Amniotic epithelial cell (primary cell): ENCODE results near the gene GABRB3.

Experiments
- DNase-seq: peaks from one replicate; pipeline ENCODE4 v3.0.0-alpha.2; 2010; ENCODE audit warnings: low read depth

Gene GABRB3

DNA sequence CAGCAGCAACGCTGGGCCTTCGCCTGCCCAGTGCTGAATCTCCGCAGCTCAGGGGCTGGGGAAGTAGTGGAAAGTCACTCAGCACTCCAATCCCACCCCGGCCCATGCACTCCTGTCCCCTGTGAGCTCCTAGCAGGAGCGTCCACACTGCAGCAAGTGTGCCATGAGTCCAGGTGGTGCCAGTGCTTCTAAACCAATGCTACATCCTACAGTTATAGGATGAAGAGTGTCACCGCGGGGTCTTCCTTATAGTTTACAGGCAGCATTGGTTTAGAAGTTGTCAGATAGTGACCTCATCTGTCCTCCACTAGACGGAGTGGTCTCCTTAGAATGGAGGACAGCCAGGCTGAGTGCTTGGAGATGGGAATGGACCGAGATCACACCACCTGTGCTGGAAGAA lies 221.4 kb downstream of the GABRB3 start:
- no peak for DNase-seq

- DNase-seq = no peak
Observed at GRCh38 chr15:26550880-26551279, 222.0 kb downstream of the GABRB3 start.

DNA sequence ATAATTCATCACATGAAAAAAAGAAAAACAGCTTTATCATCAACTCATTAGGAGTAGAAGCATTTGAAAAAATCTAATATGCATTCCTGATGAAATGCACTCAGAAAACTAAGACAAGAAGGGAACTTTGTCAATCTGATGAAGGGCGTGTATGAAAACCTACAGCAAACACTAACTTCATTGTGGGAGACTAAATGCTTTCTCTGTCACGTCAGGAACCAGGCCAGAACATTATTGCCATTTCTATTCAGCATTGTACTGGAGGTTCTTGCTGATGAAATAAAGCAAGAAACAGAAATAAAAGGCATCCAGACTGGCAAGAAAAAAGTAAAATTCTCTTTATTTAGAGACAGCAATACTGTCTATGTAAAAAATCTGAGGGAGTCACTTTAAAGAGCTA lies 235.2 kb downstream of the GABRB3 start:
- DNase-seq = no peak

GRCh38 chr15:26531489-26531888 lies 241.4 kb downstream of the GABRB3 start:
- no peak for DNase-seq

GRCh38 chr15:26525096-26525495 lies 247.8 kb downstream of the GABRB3 start:
- DNase-seq = no peak

DNA sequence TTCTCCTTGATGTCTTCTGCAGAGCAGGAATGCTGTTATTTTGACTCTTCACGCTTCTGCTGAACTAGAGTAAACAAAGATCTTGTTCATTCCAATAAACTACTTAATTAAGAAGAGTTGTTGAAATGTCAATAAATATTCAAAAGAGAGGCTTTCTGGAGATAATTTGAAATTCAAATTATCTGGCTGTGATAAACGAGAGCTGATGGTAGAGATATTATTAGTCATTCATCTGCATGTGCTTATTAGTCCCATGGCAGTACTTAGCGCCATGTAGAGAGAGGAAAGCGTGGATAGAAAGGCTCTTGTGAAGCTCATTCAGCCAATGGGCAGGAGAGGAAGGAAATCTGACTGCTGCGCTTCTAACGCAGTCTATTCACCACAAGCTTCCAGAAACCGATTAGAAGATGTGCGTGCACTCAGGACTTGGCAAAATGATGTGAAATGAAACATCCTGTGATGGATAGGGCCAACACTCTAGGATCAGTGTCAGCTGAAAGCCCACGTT lies 251.1 kb downstream of the GABRB3 start:
- no peak for DNase-seq

DNA sequence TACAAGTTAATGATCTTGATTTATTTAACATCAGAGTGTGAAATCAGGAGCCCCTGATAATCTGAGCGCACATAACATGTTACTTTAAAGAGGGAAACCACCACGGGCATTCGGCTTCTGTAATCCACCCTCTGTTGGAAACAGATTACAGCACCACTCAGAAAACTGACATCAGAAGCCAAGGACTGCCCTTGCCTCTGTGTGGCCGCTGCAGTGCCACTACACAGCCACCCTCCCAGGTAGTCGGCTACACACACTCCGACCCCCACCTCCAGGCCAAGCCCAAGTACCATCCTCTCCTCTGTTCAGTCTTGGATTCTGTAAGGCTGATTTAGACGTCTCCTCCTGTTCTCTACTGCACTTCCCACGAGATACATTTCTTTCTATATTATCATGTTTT lies 251.7 kb downstream of the GABRB3 start:
- DNase-seq = no peak

DNA sequence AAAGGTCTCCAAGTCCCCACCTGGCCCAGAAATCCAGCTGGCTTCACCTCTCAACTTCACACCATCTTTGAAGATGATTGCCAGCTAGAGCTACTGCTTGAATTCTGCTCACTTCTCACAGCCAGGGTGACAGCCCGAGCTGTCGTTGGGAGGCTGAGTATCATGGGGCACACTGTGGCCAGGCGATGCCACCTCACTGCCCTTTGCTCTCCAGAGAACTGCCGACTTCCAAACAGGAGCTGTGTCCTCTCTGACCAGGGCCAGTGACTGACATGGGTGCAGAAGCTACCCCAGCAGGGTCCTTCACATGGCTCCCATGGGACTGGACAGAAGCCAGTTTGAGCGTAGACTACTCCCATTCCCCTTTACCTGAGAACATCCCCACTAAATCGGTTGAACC lies 254.0 kb downstream of the GABRB3 start:
- DNase-seq = no peak

DNA sequence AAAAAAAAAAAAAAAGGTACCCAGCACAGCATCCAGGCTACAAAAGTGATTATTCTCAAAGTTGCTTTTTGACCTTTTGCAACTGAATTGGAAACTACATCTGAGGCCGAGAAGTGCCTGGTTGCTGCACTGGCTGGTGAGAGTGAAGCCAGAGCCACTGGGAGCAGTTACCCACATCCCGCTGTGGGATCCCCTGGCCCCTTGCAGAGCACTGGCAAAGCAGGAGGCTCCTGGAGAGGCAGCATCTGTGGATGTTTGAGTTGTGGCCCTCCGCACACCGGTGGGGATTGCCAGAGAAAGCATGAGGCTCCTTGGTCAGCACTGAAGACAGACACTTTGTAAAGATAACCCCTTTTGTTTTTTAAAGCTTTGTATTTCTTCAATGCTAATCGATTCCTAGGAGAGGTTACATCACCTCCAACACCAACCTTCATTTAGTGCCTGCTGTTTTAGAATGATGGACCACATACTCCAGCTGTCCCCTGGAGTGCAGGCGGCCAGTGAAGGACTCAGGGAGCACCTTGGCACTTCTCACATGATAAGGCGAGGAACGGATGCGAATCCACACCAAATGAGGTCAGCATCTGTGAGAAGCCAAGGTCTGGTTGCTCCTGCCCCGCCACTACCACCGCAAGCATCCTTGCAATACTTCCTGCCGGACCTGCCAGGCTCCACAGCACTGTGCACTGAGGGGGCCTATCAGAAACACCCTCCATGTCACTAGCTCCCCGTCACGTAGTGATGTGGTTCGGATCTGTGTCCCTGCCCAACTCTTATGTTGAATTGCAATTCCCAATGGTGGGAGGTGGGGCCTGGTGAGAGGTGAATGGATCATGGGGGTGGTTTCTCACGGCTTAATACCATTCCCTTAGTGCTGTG lies 256.5 kb downstream of the GABRB3 start:
- no peak for DNase-seq

GRCh38 chr15:26504009-26504408 lies 268.9 kb downstream of the GABRB3 start:
- no peak for DNase-seq
